ENCODE data around the gene BRWD1.

DNA sequence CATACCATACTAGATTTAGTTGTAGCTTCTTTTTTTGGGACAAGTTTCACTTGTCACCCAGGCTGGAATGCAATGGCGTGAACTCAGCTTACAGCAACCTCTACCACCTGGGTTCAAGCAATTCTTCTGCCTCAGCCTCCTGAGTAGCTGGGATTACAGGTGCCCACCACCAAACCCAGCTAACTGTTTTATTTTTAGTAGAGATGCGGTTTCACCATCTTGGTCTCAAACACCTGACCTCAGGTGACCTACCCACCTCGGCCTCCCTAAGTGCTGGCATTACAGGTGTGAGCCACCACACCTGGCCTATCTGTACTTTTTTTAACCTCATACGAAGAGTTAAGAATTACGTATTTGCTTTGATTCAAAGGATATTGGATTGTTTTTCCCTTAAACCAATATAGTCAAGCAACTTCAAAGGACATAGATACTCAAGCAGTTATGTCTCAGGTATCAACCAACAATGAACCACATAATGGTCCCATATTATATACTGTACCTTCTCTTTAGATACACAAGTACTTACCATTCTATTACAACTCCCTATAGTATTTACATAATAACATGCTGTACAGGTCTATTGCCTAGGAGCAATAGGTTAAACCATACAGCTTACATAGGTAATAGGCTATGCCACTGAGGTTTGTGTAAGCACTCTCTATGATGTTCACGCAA, 28.0 kb upstream of the BRWD1 start:
- TF ChIP-seq, protein P1, sequence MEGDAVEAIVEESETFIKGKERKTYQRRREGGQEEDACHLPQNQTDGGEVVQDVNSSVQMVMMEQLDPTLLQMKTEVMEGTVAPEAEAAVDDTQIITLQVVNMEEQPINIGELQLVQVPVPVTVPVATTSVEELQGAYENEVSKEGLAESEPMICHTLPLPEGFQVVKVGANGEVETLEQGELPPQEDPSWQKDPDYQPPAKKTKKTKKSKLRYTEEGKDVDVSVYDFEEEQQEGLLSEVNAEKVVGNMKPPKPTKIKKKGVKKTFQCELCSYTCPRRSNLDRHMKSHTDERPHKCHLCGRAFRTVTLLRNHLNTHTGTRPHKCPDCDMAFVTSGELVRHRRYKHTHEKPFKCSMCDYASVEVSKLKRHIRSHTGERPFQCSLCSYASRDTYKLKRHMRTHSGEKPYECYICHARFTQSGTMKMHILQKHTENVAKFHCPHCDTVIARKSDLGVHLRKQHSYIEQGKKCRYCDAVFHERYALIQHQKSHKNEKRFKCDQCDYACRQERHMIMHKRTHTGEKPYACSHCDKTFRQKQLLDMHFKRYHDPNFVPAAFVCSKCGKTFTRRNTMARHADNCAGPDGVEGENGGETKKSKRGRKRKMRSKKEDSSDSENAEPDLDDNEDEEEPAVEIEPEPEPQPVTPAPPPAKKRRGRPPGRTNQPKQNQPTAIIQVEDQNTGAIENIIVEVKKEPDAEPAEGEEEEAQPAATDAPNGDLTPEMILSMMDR (IDR thresholded peaks at IDR 0.05) = no peak
- TF ChIP-seq POLR2A (IDR thresholded peaks at IDR 0.05) = no peak

Measured in uterus (tissue), 2 donors.